Thoracic aorta (tissue), 2 donors: ENCODE measurements around the gene PLAC8L1. TPM values are rescaled to one million over a fixed set of nuclear protein-coding genes. Genes with fewer than 3 reads are reported as not detected.

Experiments
- ATAC-seq: fragments of 150-250 bp; one replicate; pipeline ENCODE4 v1.8.0; 2017; ENCODE audit warnings: low read depth; ENCODE audit not compliant: insufficient number of reproducible peaks, low FRiP score
- DNase-seq: peaks from one replicate; pipeline ENCODE4 v3.0.0-alpha.2; 2020; ENCODE audit warnings: low spot score
- H3K27ac ChIP-seq, 2 donors: fragments of 200-600 bp; sonication (generic); 1 replicate in 1 of 2; 2 replicates in 1 of 2; pipeline ENCODE4 v1.5.1; 2016; ENCODE audit warnings: mild to moderate bottlenecking in 2 of 2, moderate library complexity in 2 of 2
- H3K27me3 ChIP-seq: fragments of 200-600 bp; sonication (generic); replicated peaks from 2 replicates; pipeline ENCODE4 v1.6.0; 2016; ENCODE audit warnings: mild to moderate bottlenecking; ENCODE audit not compliant: insufficient read depth
- H3K36me3 ChIP-seq: fragments of 200-600 bp; sonication (generic); one replicate; pipeline ENCODE4 v1.5.1; 2016
- H3K4me1 ChIP-seq, 2 donors: fragments of 200-600 bp; sonication (generic); 1 replicate in 1 of 2; 2 replicates in 1 of 2; pipeline versions ENCODE4 v1.5.1 to v1.6.0; 2016; ENCODE audit warnings: low read depth in 2 of 2, mild to moderate bottlenecking in 1 of 2; ENCODE audit not compliant: control insufficient read depth in 1 of 2
- H3K4me3 ChIP-seq: fragments of 200-600 bp; sonication (generic); 2 replicates; pipeline ENCODE4 v1.5.1; 2016; ENCODE audit warnings: mild to moderate bottlenecking
- H3K9me3 ChIP-seq: fragments of 200-600 bp; sonication (generic); 2 replicates; pipeline ENCODE4 v1.5.1; 2016
- CTCF ChIP-seq: fragments of 200-600 bp; sonication (generic); IDR thresholded peaks from one replicate; pipeline ENCODE4 v1.5.1; 2019; ENCODE audit warnings: antibody characterized with exemption
- total RNA-seq, 2 donors: library from RNA; depleted of rRNA; stranded (reverse); fragments of >200 nt; gene quantifications; one replicate each; pipeline versions ENCODE4 v1.1.0 to v1.2.3, GENCODE V29; 2016

Gene PLAC8L1, protein sequence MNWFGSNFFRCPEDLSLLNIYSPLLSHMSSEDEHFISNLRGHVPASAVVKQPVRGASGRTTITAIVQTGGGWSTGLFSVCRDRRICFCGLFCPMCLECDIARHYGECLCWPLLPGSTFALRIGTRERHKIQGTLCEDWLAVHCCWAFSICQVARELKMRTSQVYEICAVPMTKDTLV
- total RNA-seq = not detected

DNA sequence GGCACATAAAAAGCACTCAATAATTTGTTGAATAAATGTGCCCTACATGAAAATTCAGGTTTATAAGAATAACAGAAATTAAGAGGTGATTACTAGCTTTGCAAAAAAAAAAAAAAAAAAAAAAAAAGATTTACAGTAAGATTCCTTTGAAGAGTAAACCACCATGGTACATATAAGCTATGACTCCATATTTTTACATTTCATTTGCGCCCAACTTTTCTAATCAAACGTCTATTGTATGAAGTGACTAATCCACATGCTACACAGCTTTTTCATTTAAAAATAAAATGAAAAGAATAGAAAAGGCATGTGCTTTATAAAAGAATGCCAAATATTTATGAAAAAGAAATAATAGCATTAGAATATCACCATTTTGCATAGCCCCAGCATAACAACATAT lies at the start of gene PLAC8L1:
Gene PLAC8L1, minus strand, starts transcription at position 101 of the 400 bp plus-strand sequence. CDS start 1,266 bp downstream, outside the sequence.
- TF ChIP-seq CTCF = no peak
- no peak within 1 kb of the TSS for H3K4me3 ChIP-seq

GRCh38 chr5:146151970-146152369 lies 46.6 kb upstream of the PLAC8L1 start:
- no peak for DNase-seq
- no peaks in the 10 kb centered on the region for H3K9me3 ChIP-seq
- no peaks in the 10 kb centered on the region for H3K27me3 ChIP-seq
- no peak overlapping the region for H3K27ac ChIP-seq
- no peaks in the 10 kb centered on the region for H3K4me1 ChIP-seq
- no peak for TF ChIP-seq CTCF
- H3K4me3 ChIP-seq = no peak overlapping the region
- H3K36me3 ChIP-seq = peaks cover 34% of the 10 kb centered on the region
- no peak for ATAC-seq

More for the DNA sequence above, at the start of gene PLAC8L1:
- Histone ChIP-seq H3K27ac (no peak within 1 kb of the TSS), H3K4me1 (no peaks in the 10 kb centered on the region), H3K27me3 (no peaks in the 10 kb centered on the region), H3K9me3 (no peaks in the 10 kb centered on the region), H3K36me3 (no peaks in the 10 kb centered on the region)
- no peak for DNase-seq
- ATAC-seq = no peak

GRCh38 chr5:146137967-146138403 lies 32.6 kb upstream of the PLAC8L1 start:
- no peak for TF ChIP-seq CTCF
- peak overlapping the region in 1 of 2 donors; percentile 26 for H3K27ac ChIP-seq
- ATAC-seq (no peak), DNase-seq (no peak)
- H3K36me3 ChIP-seq = peaks cover 2% of the 10 kb centered on the region
- no peak overlapping the region for H3K4me3 ChIP-seq
- no peaks in the 10 kb centered on the region for H3K9me3 ChIP-seq
- no peaks in the 10 kb centered on the region for H3K27me3 ChIP-seq
- no peaks in the 10 kb centered on the region for H3K4me1 ChIP-seq

DNA sequence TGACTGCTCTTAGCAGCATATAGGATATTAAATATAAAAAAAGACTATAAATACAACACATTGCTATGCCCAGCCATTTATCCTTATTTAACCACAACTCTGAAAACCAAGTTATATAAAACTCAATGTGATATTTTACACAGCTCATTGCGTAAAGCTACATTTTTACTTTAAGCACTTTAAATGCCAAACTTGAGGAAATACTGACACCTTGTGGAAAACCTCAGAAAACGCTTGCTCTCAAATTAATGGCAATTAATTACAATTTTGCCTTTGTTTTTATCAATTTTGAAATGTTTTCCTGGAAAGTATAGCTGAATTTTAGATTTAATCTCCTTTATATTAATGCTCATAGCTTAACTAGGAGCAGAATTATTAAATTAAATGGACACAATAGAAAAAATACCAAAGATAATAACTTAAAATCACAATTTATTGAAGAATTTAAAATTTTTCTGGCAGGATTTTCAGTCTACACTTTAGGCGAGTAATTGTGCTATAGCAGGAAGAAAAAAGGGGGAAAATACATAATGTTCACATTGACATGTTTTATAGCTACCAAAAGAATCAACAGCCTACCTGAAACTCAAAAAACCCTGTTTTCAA lies 25.2 kb upstream of the PLAC8L1 start:
- Histone ChIP-seq H3K4me1 (no peaks in the 10 kb centered on the region), H3K27ac (no peak overlapping the region), H3K27me3 (no peaks in the 10 kb centered on the region), H3K4me3 (no peak overlapping the region), H3K9me3 (no peaks in the 10 kb centered on the region), H3K36me3 (peaks cover 29% of the 10 kb centered on the region)
- peak; percentile 46 for TF ChIP-seq CTCF
- no peak for ATAC-seq
- DNase-seq = no peak

GRCh38 chr5:146126068-146126467 lies 20.7 kb upstream of the PLAC8L1 start:
- peaks cover 34% of the 10 kb centered on the region for H3K36me3 ChIP-seq

More at GRCh38 chr5:146126068-146126467, 20.7 kb upstream of the PLAC8L1 start:
- no peaks in the 10 kb centered on the region for H3K4me1 ChIP-seq
- DNase-seq = no peak
- TF ChIP-seq CTCF = no peak
- H3K4me3 ChIP-seq = no peak overlapping the region
- H3K27ac ChIP-seq = no peak overlapping the region
- no peaks in the 10 kb centered on the region for H3K27me3 ChIP-seq
- no peaks in the 10 kb centered on the region for H3K9me3 ChIP-seq
- no peak for ATAC-seq
